GM23248 (cell line): ENCODE data around the gene MLYCD. TPM values are rescaled to one million over a fixed set of nuclear protein-coding genes. Genes with fewer than 3 reads are reported as not detected.

ENCODE experiments used
- DNase-seq: peaks from one replicate; pipeline ENCODE4 v3.0.0-alpha.2; 2015
- H2AFZ ChIP-seq: fragments of 200-600 bp; sonication (generic); 2 replicates; pipeline ENCODE4 v1.6.1; 2016; ENCODE audit warnings: antibody characterized with exemption
- H3F3A ChIP-seq: fragments of 200-600 bp; sonication (generic); 2 replicates; pipeline ENCODE4 v1.6.1; 2016; ENCODE audit warnings: mild to moderate bottlenecking, antibody characterized with exemption, mixed run types; ENCODE audit not compliant: insufficient read depth
- H3K27ac ChIP-seq: fragments of 200-600 bp; sonication (generic); 2 replicates; pipeline ENCODE4 v1.5.1; 2016; ENCODE audit warnings: mild to moderate bottlenecking
- H3K27me3 ChIP-seq: fragments of 200-600 bp; sonication (generic); replicated peaks from 2 replicates; pipeline ENCODE4 v1.6.1; 2016; ENCODE audit warnings: mild to moderate bottlenecking; ENCODE audit not compliant: insufficient read depth
- H3K36me3 ChIP-seq: fragments of 200-600 bp; sonication (generic); 2 replicates; pipeline ENCODE4 v1.6.1; 2016; ENCODE audit warnings: low read depth, mild to moderate bottlenecking
- H3K4me1 ChIP-seq: fragments of 200-600 bp; sonication (generic); 2 replicates; pipeline ENCODE4 v1.6.1; 2016; ENCODE audit warnings: mild to moderate bottlenecking; ENCODE audit not compliant: insufficient read depth
- H3K4me2 ChIP-seq: fragments of 200-600 bp; sonication (generic); one replicate; pipeline ENCODE4 v1.6.1; 2016; ENCODE audit warnings: mild to moderate bottlenecking; ENCODE audit not compliant: unreplicated experiment
- H3K4me3 ChIP-seq: fragments of 200-600 bp; sonication (generic); 2 replicates; pipeline ENCODE4 v1.5.1; 2016; ENCODE audit warnings: mild to moderate bottlenecking
- H3K79me2 ChIP-seq: fragments of 200-600 bp; sonication (generic); 2 replicates; pipeline ENCODE4 v1.6.1; 2016; ENCODE audit warnings: mild to moderate bottlenecking; ENCODE audit not compliant: insufficient read depth
- H3K9ac ChIP-seq: fragments of 200-600 bp; sonication (generic); 2 replicates; pipeline ENCODE4 v1.6.1; 2016; ENCODE audit warnings: mild to moderate bottlenecking
- H3K9me2 ChIP-seq: fragments of 200-600 bp; sonication (generic); 2 replicates; pipeline ENCODE4 v1.6.1; 2016; ENCODE audit warnings: mixed run types, mild to moderate bottlenecking, moderate library complexity; ENCODE audit not compliant: insufficient read depth
- H3K9me3 ChIP-seq: fragments of 200-600 bp; sonication (generic); one replicate; pipeline ENCODE4 v1.6.1; 2017; ENCODE audit warnings: low read depth
- H4K20me1 ChIP-seq: fragments of 200-600 bp; sonication (generic); 2 replicates; pipeline ENCODE4 v1.6.0; 2016; ENCODE audit not compliant: insufficient read depth
- EZH2 ChIP-seq: fragments of 200-600 bp; sonication (generic); IDR thresholded peaks from 2 replicates; pipeline ENCODE4 v1.6.1; 2018; ENCODE audit warnings: antibody characterized with exemption, mild to moderate bottlenecking; ENCODE audit not compliant: insufficient read depth, poor library complexity, severe bottlenecking
- EZH2phosphoT487 ChIP-seq: fragments of 200-600 bp; sonication (generic); IDR thresholded peaks from 2 replicates; pipeline ENCODE4 v1.6.1; 2018; ENCODE audit warnings: antibody characterized with exemption, moderate library complexity, mild to moderate bottlenecking, low read depth; ENCODE audit not compliant: insufficient read depth
- WGBS, 2 experiments: methylation state at CpG; one replicate each; pipeline ENCODE4 v1.1.6; 2015 to 2017; ENCODE audit warnings: low lambda C conversion rate in 2 of 2, low coverage in 1 of 2; ENCODE audit errors: missing lambda C conversion rate in 2 of 2; 5-methylcytosine and 5-hydroxymethylcytosine counted together
- in situ Hi-C: fragments of 300-500 bp; cut with MboI; formaldehyde crosslinking; loops from 2 replicates; pipeline ENCODE4 v1.15.0; 2020
- polyA plus RNA-seq: library from polyadenylated mRNA; unstranded; fragments of >200 nt; fragmentation: Nextera tagmentation; extraction: Ambion mirVana; gene quantifications from 2 replicates; pipeline ENCODE4 v1.2.1, GENCODE V29; 2016
- total RNA-seq: library from RNA; depleted of rRNA; stranded (reverse); fragments of >200 nt; shearing (Covaris generic); gene quantifications from 2 replicates; pipeline ENCODE4 v1.2.3, GENCODE V29; 2014

MLYCD gene
- total and polyA plus RNA-seq, 2 experiments from 2014 or later, result 1.4 to 2.2 TPM

DNA sequence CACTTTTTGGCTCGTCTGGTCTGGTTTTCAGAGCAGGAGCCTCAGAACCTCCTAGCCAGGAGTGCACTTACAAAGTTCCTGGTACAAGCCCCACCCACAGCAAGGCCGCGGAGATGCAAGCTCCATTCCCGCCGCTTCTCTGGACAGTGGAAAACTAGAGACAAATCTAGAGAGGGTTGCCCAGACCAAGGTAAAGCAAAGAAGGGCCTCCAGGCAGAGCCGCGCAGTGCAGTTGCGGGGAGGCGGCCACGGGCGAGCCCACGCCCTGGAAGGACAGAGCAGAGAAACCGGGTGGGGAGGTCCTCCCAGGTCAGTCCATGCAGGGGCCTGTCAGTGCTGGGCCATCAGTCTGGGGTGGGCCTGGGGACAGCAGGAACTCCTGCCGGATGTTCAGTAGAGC lies 43.2 kb downstream of the MLYCD start:
- Histone ChIP-seq H3K27ac (no peak overlapping the region), H3K4me3 (no peak overlapping the region), H3K79me2 (no peaks in the 10 kb centered on the region), H2AFZ (no peak overlapping the region), H3K36me3 (no peaks in the 10 kb centered on the region), H3K4me1 (no peaks in the 10 kb centered on the region), H3K27me3 (no peaks in the 10 kb centered on the region), H4K20me1 (no peaks in the 10 kb centered on the region), H3K9me3 (no peaks in the 10 kb centered on the region), H3K4me2 (no peak overlapping the region), H3K9ac (no peak overlapping the region), H3F3A (no peaks in the 10 kb centered on the region), H3K9me2 (no peaks in the 10 kb centered on the region)
- no peak for DNase-seq
- 88 to 91% methylated on average over 14 of the region's 14 CpGs for WGBS, 2 experiments
- no peak for TF ChIP-seq EZH2
- TF ChIP-seq EZH2phosphoT487, result no peak
- in situ Hi-C loops, result no loop called here

DNA sequence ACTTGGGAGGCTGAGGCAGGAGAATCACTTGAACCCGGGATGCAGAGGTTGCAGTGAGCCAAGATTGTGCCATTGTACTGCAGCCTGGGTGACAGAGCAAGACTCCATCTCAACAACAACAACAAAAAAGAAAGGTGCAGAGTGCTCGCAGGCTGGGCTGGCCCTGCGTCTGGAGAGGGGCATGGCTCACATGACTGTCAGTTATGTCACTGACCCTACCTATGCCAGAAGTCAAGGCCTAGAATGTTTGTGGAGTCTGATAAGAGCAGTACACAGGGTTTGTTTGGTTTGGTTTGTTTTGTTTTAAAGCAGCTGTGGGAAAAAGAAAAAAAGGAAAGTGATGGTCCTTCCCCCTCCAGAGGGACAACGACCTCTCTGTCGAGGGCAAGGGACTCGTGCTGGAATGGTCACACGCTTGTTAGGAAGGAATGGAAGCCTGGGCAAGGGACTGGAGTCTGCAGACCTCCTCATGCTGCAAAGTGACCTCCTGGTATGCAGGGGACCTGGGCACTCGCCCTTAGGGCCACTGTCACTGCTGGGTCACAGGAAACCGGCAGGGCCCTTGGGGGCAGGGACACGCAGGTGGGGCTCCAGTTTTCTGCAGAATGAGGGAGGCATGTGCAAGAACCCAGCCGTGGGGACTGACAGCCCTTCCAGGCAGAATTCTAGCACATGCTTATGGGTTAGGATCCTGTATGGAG lies 44.0 kb downstream of the MLYCD start:
- H3K9me3 ChIP-seq, result no peaks in the 10 kb centered on the region
- no peaks in the 10 kb centered on the region for H3K27me3 ChIP-seq
- in situ Hi-C loops, result no loop called here
- no peak overlapping the region for H3K4me3 ChIP-seq
- no peak overlapping the region for H3K27ac ChIP-seq
- no peaks in the 10 kb centered on the region for H3F3A ChIP-seq
- DNase-seq, result no peak
- H3K79me2 ChIP-seq, result no peaks in the 10 kb centered on the region
- H4K20me1 ChIP-seq, result no peaks in the 10 kb centered on the region
- H2AFZ ChIP-seq, result no peak overlapping the region
- no peak for TF ChIP-seq EZH2
- no peak for TF ChIP-seq EZH2phosphoT487
- H3K4me1 ChIP-seq, result no peaks in the 10 kb centered on the region
- no peak overlapping the region for H3K9ac ChIP-seq
- no peaks in the 10 kb centered on the region for H3K36me3 ChIP-seq
- no peaks in the 10 kb centered on the region for H3K9me2 ChIP-seq
- WGBS, 2 experiments, result 64 to 70% methylated on average over 11 of the region's 11 CpGs
- H3K4me2 ChIP-seq, result no peak overlapping the region

DNA sequence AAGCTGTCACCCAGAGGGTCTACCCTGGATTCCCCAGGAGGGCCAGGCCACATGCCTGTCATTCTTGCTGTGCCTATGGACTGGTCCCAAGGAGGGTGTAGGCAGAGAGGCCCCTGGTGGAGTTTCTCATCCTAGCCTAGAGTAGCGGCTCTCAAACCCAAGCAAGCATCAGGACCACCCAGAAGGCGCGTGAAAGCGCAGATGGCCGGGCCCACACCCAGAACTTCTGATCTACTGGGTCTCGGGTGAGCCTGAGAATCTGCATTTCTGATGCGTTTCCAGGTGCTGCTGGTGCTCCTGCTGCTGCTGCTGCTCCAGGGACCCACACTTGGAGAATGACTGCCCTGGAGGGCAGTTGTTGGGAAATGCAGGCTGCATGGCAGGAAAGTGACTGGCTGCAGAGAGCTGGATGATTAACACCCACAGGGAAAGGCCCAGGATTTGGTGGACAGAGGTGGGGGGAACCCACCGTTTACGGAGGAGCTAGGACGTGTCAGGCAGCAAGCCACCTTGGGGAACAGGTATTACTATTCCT lies 44.7 kb downstream of the MLYCD start:
- Histone ChIP-seq H3K36me3 (no peaks in the 10 kb centered on the region), H3K4me2 (no peak overlapping the region), H3K9me2 (no peaks in the 10 kb centered on the region), H3K9me3 (no peaks in the 10 kb centered on the region), H3K4me3 (no peak overlapping the region), H3K79me2 (no peaks in the 10 kb centered on the region), H3F3A (no peaks in the 10 kb centered on the region), H3K4me1 (no peaks in the 10 kb centered on the region), H4K20me1 (no peaks in the 10 kb centered on the region), H3K9ac (no peak overlapping the region), H3K27ac (no peak overlapping the region), H3K27me3 (no peaks in the 10 kb centered on the region), H2AFZ (no peak overlapping the region)
- in situ Hi-C loops, result no loop called here
- TF ChIP-seq EZH2phosphoT487, result no peak
- TF ChIP-seq EZH2, result no peak
- 68% methylated on average over 10 of the region's 10 CpGs for WGBS, 2 experiments
- DNase-seq, result no peak

DNA sequence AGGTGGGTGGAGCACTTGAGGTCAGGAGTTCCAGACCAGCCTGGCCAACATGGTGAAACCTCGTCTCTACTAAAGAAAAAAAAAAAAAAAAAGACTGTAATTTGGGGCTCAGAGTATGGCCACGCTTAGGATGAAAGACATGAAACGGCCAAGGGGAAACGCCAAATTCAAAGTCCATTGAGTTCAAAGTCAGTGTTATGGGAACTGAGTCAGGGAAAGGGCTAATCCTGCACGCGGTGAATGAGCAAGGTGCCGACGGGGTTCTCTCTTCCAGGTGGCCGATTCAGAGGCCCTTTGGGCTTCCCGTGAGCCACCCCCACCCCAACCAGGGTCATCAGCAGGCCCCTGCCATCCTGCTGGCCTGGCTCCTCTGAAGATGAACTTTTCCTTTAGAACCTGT lies 46.7 kb downstream of the MLYCD start:
- Histone ChIP-seq H3K36me3 (no peaks in the 10 kb centered on the region), H3K9me2 (no peaks in the 10 kb centered on the region), H3K27ac (no peak overlapping the region), H3F3A (0 out of 2 replicates have a peak, but pooled peaks cover 6% of the 10 kb centered on the region), H3K9me3 (no peaks in the 10 kb centered on the region), H3K4me2 (no peak overlapping the region), H3K9ac (no peak overlapping the region), H3K4me1 (no peaks in the 10 kb centered on the region), H3K27me3 (no peaks in the 10 kb centered on the region), H2AFZ (no peak overlapping the region), H3K4me3 (no peak overlapping the region), H4K20me1 (no peaks in the 10 kb centered on the region), H3K79me2 (no peaks in the 10 kb centered on the region)
- in situ Hi-C loops, result no loop called here
- DNase-seq, result no peak
- TF ChIP-seq EZH2phosphoT487 (no peak), EZH2 (no peak)
- WGBS, 2 experiments, result 73 to 79% methylated on average over 10 of the region's 10 CpGs
